OCI-LY1 (cell line): Measurements from ENCODE around the gene EMD.

ENCODE experiments used
- CTCF ChIP-seq: fragments of 200-600 bp; sonication (generic), shearing (Covaris generic); IDR thresholded peaks from 2 replicates; pipeline ENCODE4 v1.5.1; 2017; ENCODE audit warnings: mild to moderate bottlenecking, antibody characterized with exemption, low read length, moderate library complexity, mixed read lengths
- EZH2 ChIP-seq: fragments of 200-600 bp; sonication (generic), shearing (Covaris generic); IDR thresholded peaks from 2 replicates; pipeline ENCODE4 v1.8.0; 2017; ENCODE audit warnings: borderline replicate concordance, mixed run types, mild to moderate bottlenecking, antibody characterized with exemption, low read length, moderate library complexity, mixed read lengths

GRCh38 chrX:154360155-154360713, 18.9 kb upstream of the EMD start:
- no peak for TF ChIP-seq CTCF
- TF ChIP-seq EZH2 = no peak
